ENCODE measurements around the gene GALNT16. TPM values are rescaled to one million over a fixed set of nuclear protein-coding genes. Genes with fewer than 3 reads are reported as not detected.

Gene GALNT16
- total and polyA plus RNA-seq, 2 of the 8 experiments (the other 6 are each of a cell fraction or from before 2014, with no cell fraction given), result 5.4 to 6.3 TPM

DNA sequence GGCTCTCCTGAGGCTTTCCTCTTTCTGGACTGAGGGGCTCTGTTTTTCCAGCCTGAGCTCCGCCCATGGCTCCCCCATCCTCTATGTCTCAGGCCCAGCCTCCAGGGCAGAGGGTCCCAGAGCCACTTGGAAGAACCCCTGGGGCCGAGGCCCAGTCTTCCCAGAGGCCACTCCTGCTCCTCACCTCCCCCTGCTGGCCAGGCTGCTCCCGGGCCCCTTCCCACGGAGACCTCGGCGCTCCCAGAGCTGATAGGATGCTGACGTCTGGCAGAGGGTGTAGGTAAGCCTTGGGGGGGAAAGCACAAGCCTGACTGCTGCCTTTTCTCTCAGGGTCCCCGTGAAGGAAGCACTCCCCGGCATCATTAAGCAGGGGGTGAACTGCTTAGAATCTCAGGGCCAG, 86.8 kb downstream of the GALNT16 start:
- Histone ChIP-seq H3K4me2 (ENCODE audit: insufficient read depth in 1 of 2, low read depth in 2 of 2, low read length in 2 of 2) (no peak overlapping the region; a peak in 1 of 4 replicates), H2BK5ac (ENCODE audit: low read depth, low read length) (no peak overlapping the region), H3K23ac (ENCODE audit: insufficient read length) (no peak overlapping the region), H3K27me3 (replicated peaks in 1 of 4; ENCODE audit: control insufficient read depth in 3 of 4, extremely low read depth in 1 of 4, insufficient read depth in 3 of 4, low read length in 3 of 4) (no peaks in the 10 kb centered on the region), H3K4ac (replicated peaks; ENCODE audit: insufficient read length, low read depth, low read length) (no peak overlapping the region), H3K23me2 (ENCODE audit: low read depth, low read length) (no peaks in the 10 kb centered on the region), H4K8ac (ENCODE audit: extremely low read depth, insufficient read depth, low read length) (no peak overlapping the region), H2BK120ac (replicated peaks; ENCODE audit: low read depth, low read length) (no peak overlapping the region), H3K56ac (replicated peaks; ENCODE audit: insufficient read length, low read depth, low read length) (no peak overlapping the region), H2BK15ac (ENCODE audit: low read length) (no peak overlapping the region), H3K4me3 (ENCODE audit: extremely low read depth in 1 of 4, insufficient read depth in 2 of 4, low read depth in 3 of 4, low read length in 4 of 4) (peak overlapping the region in 2 of 4 experiments; percentile 7 to 14; a peak in 1 of 8 replicates), H3K4me1 (replicated peaks in 1 of 4; ENCODE audit: control insufficient read depth in 3 of 4, insufficient read depth in 4 of 4, low read length in 3 of 4) (peaks cover 0 to 6% (median 2%) of the 10 kb centered on the region in 4 experiments; a peak in 5 of 7 replicates), H3K36me3 (ENCODE audit: control insufficient read depth in 2 of 4, insufficient read depth in 4 of 4, low read length in 3 of 4) (no peaks in the 10 kb centered on the region), H2AFZ (ENCODE audit: low read length) (peak overlapping the region; percentile 80; the same call in 1 of the 2 replicates), H4K91ac (replicated peaks; ENCODE audit: insufficient read length, low read length) (no peak overlapping the region), H3K9me3 (ENCODE audit: insufficient read depth in 2 of 2, low read depth in 1 of 2, low read length in 1 of 2) (no peaks in the 10 kb centered on the region), H4K20me1 (replicated peaks in 1 of 2; ENCODE audit: control insufficient read depth in 1 of 2, insufficient read depth in 2 of 2, low read length in 2 of 2) (peaks cover 0 to 3% of the 10 kb centered on the region in 2 experiments), H3K18ac (ENCODE audit: extremely low read depth, low read length) (no peak overlapping the region), H3K14ac (ENCODE audit: insufficient read length) (no peak overlapping the region), H3K79me2 (ENCODE audit: control insufficient read depth in 1 of 2, insufficient read depth in 2 of 2, low read length in 2 of 2) (no peaks in the 10 kb centered on the region), H3K9ac (replicated peaks in 1 of 4; ENCODE audit: extremely low read depth in 1 of 4, low read depth in 3 of 4, low read length in 3 of 4) (no peak overlapping the region), H2AK5ac (ENCODE audit: low read depth, low read length) (no peak overlapping the region), H2BK12ac (ENCODE audit: low read depth, low read length) (no peak overlapping the region), H4K5ac (ENCODE audit: insufficient read length, low read depth, low read length) (no peak overlapping the region), H3K79me1 (ENCODE audit: low read depth, low read length) (no peaks in the 10 kb centered on the region; the same call in 1 of the 2 replicates), H3K27ac (ENCODE audit: low read depth, low read length) (no peak overlapping the region), H2BK20ac (ENCODE audit: low read length) (no peak overlapping the region)
- CTCF ChIA-PET (ENCODE audit: partially characterized antibody), result interaction anchor here (0.6 to 10.1 kb wide), 36 partner anchors 10 to 150 kb away, joined by 3 to 140 read pairs (median 6); no protein-coding TSS in a partner anchor
- 20% methylated on average over 9 of the region's 9 CpGs; no CpG with 5 or more reads in 1 of the 2 experiments for whole genome bisulfite sequencing, 2 experiments (ENCODE audit: extremely low coverage in 1 of 2, insufficient coverage in 1 of 2, insufficient read length in 1 of 2, insufficient replicate concordance in 2 of 2, low coverage in 1 of 2, low lambda C conversion rate in 2 of 2, missing lambda C conversion rate in 1 of 2)
- POLR2A ChIA-PET (ENCODE audit: partially characterized antibody), result interaction anchor here (1.3 to 2.1 kb wide), 2 partner anchors 30 to 52 kb away, joined by 3 to 8 read pairs; partner anchors contain the start of genes ERH and SLC39A9
- FAIRE-seq (no peak), DNase-seq (ENCODE audit: low read depth in 1 of 2, low spot score in 2 of 2) (peak; percentile 33 to 95)
- no peak; the same call in 1 of the 2 replicates for TF ChIP-seq CHD2 (IDR thresholded peaks at IDR 0.05; ENCODE audit: low read length)
- TF ChIP-seq SAP30 (IDR thresholded peaks at IDR 0.05; ENCODE audit: insufficient read depth, insufficient replicate concordance, low read length), result no peak
- TF ChIP-seq ATF3 (IDR thresholded peaks at IDR 0.05; ENCODE audit: insufficient read depth, low read depth, low read length), result no peak
- no peak for TF ChIP-seq SIX5 (IDR thresholded peaks at IDR 0.05; ENCODE audit: low read depth, low read length)
- TF ChIP-seq SP2 (IDR thresholded peaks at IDR 0.05; ENCODE audit: low read length), result no peak
- TF ChIP-seq YY1 (IDR thresholded peaks at IDR 0.05; ENCODE audit: low read depth, low read length), result 0 out of 2 replicates have a peak, but pooled peaks have one; percentile 20
- TF ChIP-seq SIN3A (conservative IDR thresholded peaks at IDR 0.05 in 1 of 2, IDR thresholded peaks at IDR 0.05 in 1 of 2; ENCODE audit: low read depth in 1 of 2, low read length in 2 of 2), result 0 out of 4 replicates have a peak, but pooled peaks of 1 of the 2 experiments have one; percentile 34
- peak; percentile 73 to 82 for TF ChIP-seq RAD21 (IDR thresholded peaks at IDR 0.05 in 1 of 2, conservative IDR thresholded peaks at IDR 0.05 in 1 of 2; ENCODE audit: low read depth in 2 of 2, low read length in 2 of 2)
- no peak for TF ChIP-seq MAFK (IDR thresholded peaks at IDR 0.05; ENCODE audit: low read depth, low read length)
- TF ChIP-seq TAF1 (IDR thresholded peaks at IDR 0.05; ENCODE audit: low read depth, low read length), result no peak
- no peak for TF ChIP-seq BCL11A (IDR thresholded peaks at IDR 0.05; ENCODE audit: low read depth in 2 of 2, low read length in 2 of 2)
- TF ChIP-seq, protein P1, sequence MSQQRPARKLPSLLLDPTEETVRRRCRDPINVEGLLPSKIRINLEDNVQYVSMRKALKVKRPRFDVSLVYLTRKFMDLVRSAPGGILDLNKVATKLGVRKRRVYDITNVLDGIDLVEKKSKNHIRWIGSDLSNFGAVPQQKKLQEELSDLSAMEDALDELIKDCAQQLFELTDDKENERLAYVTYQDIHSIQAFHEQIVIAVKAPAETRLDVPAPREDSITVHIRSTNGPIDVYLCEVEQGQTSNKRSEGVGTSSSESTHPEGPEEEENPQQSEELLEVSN (IDR thresholded peaks at IDR 0.05), result no peak

All from H1 (cell line).